Panc1 (cell line): ENCODE measurements around the gene ANKRD55.

Source experiments
- POLR2AphosphoS5 ChIP-seq: IDR thresholded peaks from 2 replicates; pipeline ENCODE4 v1.6.1; 2012; ENCODE audit warnings: mild to moderate bottlenecking, low read depth, low read length, moderate library complexity
- REST ChIP-seq, 2 experiments: IDR thresholded peaks; 2 replicates each; pipeline ENCODE4 v1.6.1; 2011 to 2012; ENCODE audit warnings: low read depth in 2 of 2, control low read depth in 1 of 2, low read length in 1 of 2, mild to moderate bottlenecking in 1 of 2, moderate library complexity in 1 of 2; ENCODE audit not compliant: insufficient read depth in 1 of 2
- TCF7L2 ChIP-seq: IDR thresholded peaks from 2 replicates; pipeline ENCODE4 v1.6.1; 2011; ENCODE audit warnings: mild to moderate bottlenecking, low read depth, low read length, inconsistent platforms
- TF ChIP-seq, protein P1 (sequence below): fragments of 450-650 bp; IDR thresholded peaks from 2 replicates; pipeline ENCODE4 v1.5.1; 2017; ENCODE audit warnings: mild to moderate bottlenecking

- TF ChIP-seq, protein P1, sequence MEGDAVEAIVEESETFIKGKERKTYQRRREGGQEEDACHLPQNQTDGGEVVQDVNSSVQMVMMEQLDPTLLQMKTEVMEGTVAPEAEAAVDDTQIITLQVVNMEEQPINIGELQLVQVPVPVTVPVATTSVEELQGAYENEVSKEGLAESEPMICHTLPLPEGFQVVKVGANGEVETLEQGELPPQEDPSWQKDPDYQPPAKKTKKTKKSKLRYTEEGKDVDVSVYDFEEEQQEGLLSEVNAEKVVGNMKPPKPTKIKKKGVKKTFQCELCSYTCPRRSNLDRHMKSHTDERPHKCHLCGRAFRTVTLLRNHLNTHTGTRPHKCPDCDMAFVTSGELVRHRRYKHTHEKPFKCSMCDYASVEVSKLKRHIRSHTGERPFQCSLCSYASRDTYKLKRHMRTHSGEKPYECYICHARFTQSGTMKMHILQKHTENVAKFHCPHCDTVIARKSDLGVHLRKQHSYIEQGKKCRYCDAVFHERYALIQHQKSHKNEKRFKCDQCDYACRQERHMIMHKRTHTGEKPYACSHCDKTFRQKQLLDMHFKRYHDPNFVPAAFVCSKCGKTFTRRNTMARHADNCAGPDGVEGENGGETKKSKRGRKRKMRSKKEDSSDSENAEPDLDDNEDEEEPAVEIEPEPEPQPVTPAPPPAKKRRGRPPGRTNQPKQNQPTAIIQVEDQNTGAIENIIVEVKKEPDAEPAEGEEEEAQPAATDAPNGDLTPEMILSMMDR, result no peak
- TF ChIP-seq POLR2AphosphoS5, result no peak
- no peak for TF ChIP-seq TCF7L2
- no peak for TF ChIP-seq REST (IDR thresholded peaks at IDR 0.05; ENCODE audit: insufficient read depth in 1 of 2, low read depth in 2 of 2, low read length in 1 of 2)
Measured at GRCh38 chr5:56147659-56148230, 85.4 kb downstream of the ANKRD55 start.
